ENCODE data around the gene PLCL1.
"Not testable (repeated sequence)": the region's sequence is repeated elsewhere in the genome, so short reads cannot be mapped to it uniquely, and the experiment has no call there.

DNA sequence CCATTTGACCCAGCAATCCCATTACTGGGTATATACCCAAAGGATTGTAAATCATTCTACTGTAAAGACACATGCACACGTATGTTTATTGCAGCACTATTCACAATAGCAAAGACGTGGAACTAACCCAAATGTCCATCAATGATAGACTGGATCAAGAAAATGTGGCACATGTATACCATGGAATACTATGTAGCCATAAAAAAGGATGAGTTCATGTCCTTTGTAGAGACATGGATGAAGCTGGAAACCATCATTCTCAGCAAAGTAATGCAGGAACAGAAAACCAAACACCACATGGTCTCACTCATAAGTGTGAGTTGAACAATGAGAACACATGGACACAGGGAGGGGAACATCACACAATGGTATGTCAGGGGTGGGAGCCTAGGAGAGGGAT, 30.4 kb downstream of the PLCL1 start:
- TF ChIP-seq, protein P1, sequence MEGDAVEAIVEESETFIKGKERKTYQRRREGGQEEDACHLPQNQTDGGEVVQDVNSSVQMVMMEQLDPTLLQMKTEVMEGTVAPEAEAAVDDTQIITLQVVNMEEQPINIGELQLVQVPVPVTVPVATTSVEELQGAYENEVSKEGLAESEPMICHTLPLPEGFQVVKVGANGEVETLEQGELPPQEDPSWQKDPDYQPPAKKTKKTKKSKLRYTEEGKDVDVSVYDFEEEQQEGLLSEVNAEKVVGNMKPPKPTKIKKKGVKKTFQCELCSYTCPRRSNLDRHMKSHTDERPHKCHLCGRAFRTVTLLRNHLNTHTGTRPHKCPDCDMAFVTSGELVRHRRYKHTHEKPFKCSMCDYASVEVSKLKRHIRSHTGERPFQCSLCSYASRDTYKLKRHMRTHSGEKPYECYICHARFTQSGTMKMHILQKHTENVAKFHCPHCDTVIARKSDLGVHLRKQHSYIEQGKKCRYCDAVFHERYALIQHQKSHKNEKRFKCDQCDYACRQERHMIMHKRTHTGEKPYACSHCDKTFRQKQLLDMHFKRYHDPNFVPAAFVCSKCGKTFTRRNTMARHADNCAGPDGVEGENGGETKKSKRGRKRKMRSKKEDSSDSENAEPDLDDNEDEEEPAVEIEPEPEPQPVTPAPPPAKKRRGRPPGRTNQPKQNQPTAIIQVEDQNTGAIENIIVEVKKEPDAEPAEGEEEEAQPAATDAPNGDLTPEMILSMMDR (IDR thresholded peaks at IDR 0.05): not testable (repeated sequence)
- TF ChIP-seq EP300, POLR2A (IDR thresholded peaks at IDR 0.05): not testable (repeated sequence)
